ENCODE measurements around the gene RRAGB.
"Not testable (repeated sequence)": the region's sequence is repeated elsewhere in the genome, so short reads cannot be mapped to it uniquely, and the experiment has no call there.

The RRAGB gene

GRCh38 chrX:55716937-55717336 is 612 bp upstream of the RRAGB start:
- H3K27ac ChIP-seq (replicated peaks): peak overlapping the region; percentile 80
- DNase-seq (ENCODE audit: low read depth in 1 of 2, low spot score in 1 of 2): no peak
- TF ChIP-seq POLR2AphosphoS5 (IDR thresholded peaks at IDR 0.05; ENCODE audit: low read depth) (no peak), SPI1 (IDR thresholded peaks at IDR 0.05; ENCODE audit: borderline replicate concordance, low read depth) (peak; percentile 60; the same call in 1 of the 2 replicates)
- peak overlapping the region; percentile 26 for H3K4me3 ChIP-seq (replicated peaks; ENCODE audit: insufficient read depth, low read length)
- H3K27me3 ChIP-seq (ENCODE audit: insufficient read depth, poor library complexity, severe bottlenecking): no peaks in the 10 kb centered on the region

GRCh38 chrX:55731826-55732225 is 14.3 kb downstream of the RRAGB start:
- DNase-seq (ENCODE audit: low read depth in 1 of 2, low spot score in 1 of 2): no peak
- Histone ChIP-seq H3K27me3 (ENCODE audit: insufficient read depth, poor library complexity, severe bottlenecking) (no peaks in the 10 kb centered on the region), H3K4me3 (replicated peaks; ENCODE audit: insufficient read depth, low read length) (no peak overlapping the region), H3K27ac (replicated peaks) (no peak overlapping the region)
- TF ChIP-seq, protein P1, sequence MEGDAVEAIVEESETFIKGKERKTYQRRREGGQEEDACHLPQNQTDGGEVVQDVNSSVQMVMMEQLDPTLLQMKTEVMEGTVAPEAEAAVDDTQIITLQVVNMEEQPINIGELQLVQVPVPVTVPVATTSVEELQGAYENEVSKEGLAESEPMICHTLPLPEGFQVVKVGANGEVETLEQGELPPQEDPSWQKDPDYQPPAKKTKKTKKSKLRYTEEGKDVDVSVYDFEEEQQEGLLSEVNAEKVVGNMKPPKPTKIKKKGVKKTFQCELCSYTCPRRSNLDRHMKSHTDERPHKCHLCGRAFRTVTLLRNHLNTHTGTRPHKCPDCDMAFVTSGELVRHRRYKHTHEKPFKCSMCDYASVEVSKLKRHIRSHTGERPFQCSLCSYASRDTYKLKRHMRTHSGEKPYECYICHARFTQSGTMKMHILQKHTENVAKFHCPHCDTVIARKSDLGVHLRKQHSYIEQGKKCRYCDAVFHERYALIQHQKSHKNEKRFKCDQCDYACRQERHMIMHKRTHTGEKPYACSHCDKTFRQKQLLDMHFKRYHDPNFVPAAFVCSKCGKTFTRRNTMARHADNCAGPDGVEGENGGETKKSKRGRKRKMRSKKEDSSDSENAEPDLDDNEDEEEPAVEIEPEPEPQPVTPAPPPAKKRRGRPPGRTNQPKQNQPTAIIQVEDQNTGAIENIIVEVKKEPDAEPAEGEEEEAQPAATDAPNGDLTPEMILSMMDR (IDR thresholded peaks at IDR 0.05; ENCODE audit: insufficient read depth, low read length): no peak
- no peak for TF ChIP-seq SPI1 (IDR thresholded peaks at IDR 0.05; ENCODE audit: borderline replicate concordance, low read depth)
- TF ChIP-seq, protein P2, sequence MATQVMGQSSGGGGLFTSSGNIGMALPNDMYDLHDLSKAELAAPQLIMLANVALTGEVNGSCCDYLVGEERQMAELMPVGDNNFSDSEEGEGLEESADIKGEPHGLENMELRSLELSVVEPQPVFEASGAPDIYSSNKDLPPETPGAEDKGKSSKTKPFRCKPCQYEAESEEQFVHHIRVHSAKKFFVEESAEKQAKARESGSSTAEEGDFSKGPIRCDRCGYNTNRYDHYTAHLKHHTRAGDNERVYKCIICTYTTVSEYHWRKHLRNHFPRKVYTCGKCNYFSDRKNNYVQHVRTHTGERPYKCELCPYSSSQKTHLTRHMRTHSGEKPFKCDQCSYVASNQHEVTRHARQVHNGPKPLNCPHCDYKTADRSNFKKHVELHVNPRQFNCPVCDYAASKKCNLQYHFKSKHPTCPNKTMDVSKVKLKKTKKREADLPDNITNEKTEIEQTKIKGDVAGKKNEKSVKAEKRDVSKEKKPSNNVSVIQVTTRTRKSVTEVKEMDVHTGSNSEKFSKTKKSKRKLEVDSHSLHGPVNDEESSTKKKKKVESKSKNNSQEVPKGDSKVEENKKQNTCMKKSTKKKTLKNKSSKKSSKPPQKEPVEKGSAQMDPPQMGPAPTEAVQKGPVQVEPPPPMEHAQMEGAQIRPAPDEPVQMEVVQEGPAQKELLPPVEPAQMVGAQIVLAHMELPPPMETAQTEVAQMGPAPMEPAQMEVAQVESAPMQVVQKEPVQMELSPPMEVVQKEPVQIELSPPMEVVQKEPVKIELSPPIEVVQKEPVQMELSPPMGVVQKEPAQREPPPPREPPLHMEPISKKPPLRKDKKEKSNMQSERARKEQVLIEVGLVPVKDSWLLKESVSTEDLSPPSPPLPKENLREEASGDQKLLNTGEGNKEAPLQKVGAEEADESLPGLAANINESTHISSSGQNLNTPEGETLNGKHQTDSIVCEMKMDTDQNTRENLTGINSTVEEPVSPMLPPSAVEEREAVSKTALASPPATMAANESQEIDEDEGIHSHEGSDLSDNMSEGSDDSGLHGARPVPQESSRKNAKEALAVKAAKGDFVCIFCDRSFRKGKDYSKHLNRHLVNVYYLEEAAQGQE (IDR thresholded peaks at IDR 0.05; ENCODE audit: insufficient replicate concordance, low read depth): no peak
- TF ChIP-seq POLR2AphosphoS5 (IDR thresholded peaks at IDR 0.05; ENCODE audit: low read depth): no peak
- TF ChIP-seq GABPA (IDR thresholded peaks at IDR 0.05; ENCODE audit: low read depth): no peak

- Histone ChIP-seq H3K4me3 (replicated peaks; ENCODE audit: insufficient read depth, low read length) (no peak overlapping the region), H3K27me3 (ENCODE audit: insufficient read depth, poor library complexity, severe bottlenecking) (no peaks in the 10 kb centered on the region), H3K27ac (replicated peaks) (no peak overlapping the region)
- DNase-seq (ENCODE audit: low read depth in 1 of 2, low spot score in 1 of 2): no peak
- TF ChIP-seq, protein P1 (IDR thresholded peaks at IDR 0.05; ENCODE audit: insufficient read depth, low read length): no peak
- no peak for TF ChIP-seq SPI1 (IDR thresholded peaks at IDR 0.05; ENCODE audit: borderline replicate concordance, low read depth)
- TF ChIP-seq POLR2AphosphoS5 (IDR thresholded peaks at IDR 0.05; ENCODE audit: low read depth): no peak
- no peak for TF ChIP-seq GABPA (IDR thresholded peaks at IDR 0.05; ENCODE audit: low read depth)
- TF ChIP-seq, protein P2 (IDR thresholded peaks at IDR 0.05; ENCODE audit: insufficient replicate concordance, low read depth): no peak
Measured at GRCh38 chrX:55738969-55739368, 21.4 kb downstream of the RRAGB start.

DNA sequence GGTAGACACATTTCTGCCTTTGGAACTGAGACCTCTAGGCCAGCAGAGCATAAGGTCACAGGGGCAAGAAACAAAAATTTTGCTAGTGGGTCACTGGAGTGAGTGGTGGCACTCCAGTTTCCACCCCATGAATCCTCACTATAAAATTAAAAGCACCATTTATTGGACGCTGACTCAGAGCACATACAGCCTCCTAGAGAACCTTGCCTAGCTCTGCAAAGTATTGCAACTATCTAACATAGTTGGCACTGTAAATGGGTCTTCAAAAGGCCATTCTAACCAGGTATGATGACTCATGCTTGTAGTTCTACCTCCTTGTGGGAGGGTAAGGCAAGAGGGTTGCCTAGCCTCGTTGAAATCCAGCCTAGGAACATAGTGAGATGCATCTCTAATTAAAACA is 25.1 kb downstream of the RRAGB start:
- Histone ChIP-seq H3K27me3 (ENCODE audit: insufficient read depth, poor library complexity, severe bottlenecking) (no peaks in the 10 kb centered on the region), H3K27ac (replicated peaks) (no peak overlapping the region), H3K4me3 (replicated peaks; ENCODE audit: insufficient read depth, low read length) (no peak overlapping the region)
- TF ChIP-seq SPI1 (IDR thresholded peaks at IDR 0.05; ENCODE audit: borderline replicate concordance, low read depth): no peak
- TF ChIP-seq, protein P2 (IDR thresholded peaks at IDR 0.05; ENCODE audit: insufficient replicate concordance, low read depth): no peak
- no peak for TF ChIP-seq GABPA (IDR thresholded peaks at IDR 0.05; ENCODE audit: low read depth)
- no peak for TF ChIP-seq POLR2AphosphoS5 (IDR thresholded peaks at IDR 0.05; ENCODE audit: low read depth)
- TF ChIP-seq, protein P1 (IDR thresholded peaks at IDR 0.05; ENCODE audit: insufficient read depth, low read length): no peak
- no peak for DNase-seq (ENCODE audit: low read depth in 1 of 2, low spot score in 1 of 2)

DNA sequence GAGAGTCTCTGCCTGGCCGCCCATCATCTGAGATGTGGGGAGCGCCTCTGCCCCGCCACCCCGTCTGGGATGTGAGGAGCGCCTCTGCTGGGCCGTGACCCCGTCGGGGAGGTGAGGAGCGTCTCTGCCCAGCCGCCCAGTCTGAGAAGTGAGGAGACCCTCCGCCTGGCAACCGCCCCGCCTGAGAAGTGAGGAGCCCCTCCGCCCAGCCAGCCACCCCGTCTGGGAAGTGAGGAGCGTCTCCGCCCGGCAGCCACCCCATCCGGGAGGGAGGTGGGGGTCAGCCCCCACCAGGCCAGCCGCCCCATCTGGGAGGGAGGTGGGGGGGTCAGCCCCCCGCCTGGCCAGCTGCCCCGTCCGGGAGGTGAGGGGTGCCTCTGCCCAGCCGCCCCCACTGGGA is 30.9 kb downstream of the RRAGB start:
- not testable (repeated sequence) for H3K27me3 ChIP-seq (ENCODE audit: insufficient read depth, poor library complexity, severe bottlenecking); H3K4me3 ChIP-seq (replicated peaks; ENCODE audit: insufficient read depth, low read length); DNase-seq (ENCODE audit: low read depth in 1 of 2, low spot score in 1 of 2); H3K27ac ChIP-seq (replicated peaks)

Data from HL-60 (cell line).